ENCODE data around the gene MACROD2.

MACROD2 gene

DNA sequence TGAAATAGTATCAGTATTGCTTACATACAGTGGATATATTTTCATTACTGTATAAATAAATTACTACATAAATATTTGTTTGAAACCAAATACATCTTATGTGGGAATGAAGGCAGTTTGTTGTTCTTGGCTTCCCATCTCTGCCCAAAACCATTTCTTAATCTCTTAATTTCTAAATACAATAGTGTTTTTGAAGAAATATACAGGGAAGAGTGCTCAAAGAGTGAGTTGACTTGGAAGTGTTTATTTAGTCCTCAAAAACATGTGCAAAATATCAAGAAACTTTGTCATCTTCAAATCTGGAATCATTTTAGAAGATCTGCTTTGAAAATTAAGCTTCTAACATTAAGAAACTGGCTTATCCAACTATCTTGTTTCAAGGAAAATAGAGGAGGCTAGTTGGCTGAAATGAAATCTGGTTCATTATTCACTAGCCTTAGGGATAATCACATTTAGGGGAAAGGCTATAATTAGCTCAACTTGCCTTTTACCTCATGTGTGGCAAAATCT is 601.9 kb downstream of the MACROD2 start:
- ChIA-PET POLR2A (ENCODE audit: low non-redundant PET) (no interaction called here), CTCF (no interaction called here)
- H3K27ac ChIP-seq: no peak overlapping the region
- DNase-seq (ENCODE audit: low spot score): no peak
- no peak for TF ChIP-seq CTCF (conservative IDR thresholded peaks at IDR 0.05; ENCODE audit: low read depth)

- no peak for TF ChIP-seq CTCF (conservative IDR thresholded peaks at IDR 0.05; ENCODE audit: low read depth)
- ChIA-PET POLR2A (ENCODE audit: low non-redundant PET) (no interaction called here), CTCF (no interaction called here)
- DNase-seq (ENCODE audit: low spot score): no peak
- no peak overlapping the region for H3K27ac ChIP-seq
These were observed 604.3 kb downstream of the MACROD2 start for GRCh38 chr20:14599613-14600012.

DNA sequence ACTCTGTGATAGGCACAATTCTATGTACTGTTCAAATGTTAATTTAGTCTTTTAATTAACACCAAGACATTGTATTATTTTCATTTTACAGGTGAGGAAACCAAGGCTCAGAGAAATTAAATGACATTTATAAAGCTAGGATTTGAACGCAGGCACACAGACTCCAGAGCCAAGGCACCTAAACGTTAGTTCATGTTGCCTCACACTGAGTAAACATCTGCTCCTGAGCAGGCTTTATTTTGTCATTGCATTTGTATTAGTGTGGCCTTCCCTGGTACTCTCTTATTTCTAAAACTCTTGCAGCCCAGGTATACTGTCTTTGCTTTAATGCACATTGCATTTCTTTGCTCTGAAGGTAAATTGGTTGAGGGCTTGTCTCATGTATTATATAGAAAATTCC is 605.2 kb downstream of the MACROD2 start:
- TF ChIP-seq CTCF (conservative IDR thresholded peaks at IDR 0.05; ENCODE audit: low read depth): no peak
- POLR2A ChIA-PET (ENCODE audit: low non-redundant PET): no interaction called here
- no peak for DNase-seq (ENCODE audit: low spot score)
- no peak overlapping the region for H3K27ac ChIP-seq
- CTCF ChIA-PET: no interaction called here

DNA sequence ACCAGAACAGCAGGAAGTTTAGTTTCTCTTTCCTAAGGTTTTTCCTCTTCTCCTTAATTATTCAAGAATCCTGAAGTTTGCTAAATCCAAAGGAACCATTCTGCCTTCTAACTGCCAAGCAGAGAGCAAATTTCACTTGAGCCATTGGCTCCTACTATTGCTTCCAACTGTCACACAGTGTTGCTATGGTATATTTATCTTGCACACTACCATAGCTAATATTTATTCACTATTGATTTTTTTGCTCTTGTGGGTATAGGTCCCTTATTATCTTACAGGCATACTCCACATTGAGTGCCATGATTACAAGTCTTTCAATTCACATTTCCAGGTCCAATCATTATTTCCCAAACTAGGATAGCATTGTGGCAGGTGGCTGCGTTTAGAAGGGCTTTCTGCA is 608.8 kb downstream of the MACROD2 start:
- no peak for DNase-seq (ENCODE audit: low spot score)
- H3K27ac ChIP-seq: no peak overlapping the region
- POLR2A ChIA-PET (ENCODE audit: low non-redundant PET): no interaction called here
- CTCF ChIA-PET: no interaction called here
- no peak for TF ChIP-seq CTCF (conservative IDR thresholded peaks at IDR 0.05; ENCODE audit: low read depth)

- TF ChIP-seq CTCF (conservative IDR thresholded peaks at IDR 0.05; ENCODE audit: low read depth): no peak
- DNase-seq (ENCODE audit: low spot score): no peak
- H3K27ac ChIP-seq: no peak overlapping the region
- ChIA-PET POLR2A (ENCODE audit: low non-redundant PET) (no interaction called here), CTCF (no interaction called here)
These were observed 614.3 kb downstream of the MACROD2 start for GRCh38 chr20:14609328-14610221.

DNA sequence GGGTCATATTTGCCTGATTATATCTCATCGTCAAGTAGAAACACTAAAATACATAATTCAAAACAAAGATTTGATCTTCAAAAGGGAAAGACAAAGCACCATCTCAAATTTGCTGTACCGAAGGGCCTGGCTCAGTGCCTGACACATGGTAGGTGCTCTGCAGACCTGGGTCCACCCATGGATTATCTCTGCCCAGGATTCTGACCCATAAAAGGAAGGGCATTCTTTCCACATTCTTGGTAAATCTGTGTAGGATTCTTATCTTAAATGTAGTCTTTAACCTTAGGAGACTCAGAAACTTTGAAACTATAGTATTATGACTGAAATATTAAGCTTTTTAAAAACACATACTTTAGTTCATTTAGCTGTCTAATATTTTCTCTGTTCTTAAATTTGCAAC is 616.2 kb downstream of the MACROD2 start:
- ChIA-PET POLR2A (ENCODE audit: low non-redundant PET) (no interaction called here), CTCF (no interaction called here)
- no peak for TF ChIP-seq CTCF (conservative IDR thresholded peaks at IDR 0.05; ENCODE audit: low read depth)
- no peak overlapping the region for H3K27ac ChIP-seq
- DNase-seq (ENCODE audit: low spot score): no peak
